ENCODE measurements around the gene HNRNPR. TPM values are rescaled to one million over a fixed set of nuclear protein-coding genes. Genes with fewer than 3 reads are reported as not detected.
"Not testable (repeated sequence)": the region's sequence is repeated elsewhere in the genome, so short reads cannot be mapped to it uniquely, and the experiment has no call there.

The HNRNPR gene
- total RNA-seq, 6 experiments from 2014 or later, result 115 to 147 (median 144) TPM

DNA sequence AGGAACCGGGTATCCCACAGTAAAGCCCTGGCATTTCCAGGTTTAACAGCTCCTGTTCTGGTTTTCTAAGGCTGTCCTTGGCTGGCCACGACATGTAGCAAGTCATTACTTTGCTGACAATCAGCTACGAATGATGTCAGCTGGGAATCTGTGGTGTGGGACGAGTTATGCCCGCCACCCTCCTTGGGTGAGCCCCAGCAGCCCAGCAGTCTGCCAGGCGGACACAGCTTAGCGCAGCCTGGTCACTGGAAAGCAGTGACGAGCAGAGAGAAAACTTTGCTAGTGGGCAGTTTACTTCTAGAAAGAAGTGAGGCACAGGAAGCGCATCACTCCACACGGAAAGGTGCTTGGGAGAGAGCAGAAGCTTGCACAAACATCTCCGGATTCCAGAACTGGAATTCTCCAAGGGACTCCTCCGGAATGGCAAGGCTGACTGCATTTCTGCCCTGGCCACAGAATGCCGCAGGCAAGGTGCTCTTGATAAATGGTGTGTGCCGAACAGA is 41.1 kb upstream of the HNRNPR start:
- Mint-ChIP-seq H3K9me3 (no peaks in the 10 kb centered on the region), H3K27ac (peak overlapping the region; percentile 80), H3K4me3 (no peak overlapping the region), H3K4me1 (ENCODE audit: low read depth) (peaks cover 32% of the 10 kb centered on the region), H3K36me3 (ENCODE audit: low read depth) (peaks cover 5% of the 10 kb centered on the region; the same call in 1 of the 2 replicates), H3K27me3 (ENCODE audit: insufficient read depth) (peaks cover 7% of the 10 kb centered on the region)
- TF ChIP-seq CTCF (IDR thresholded peaks at IDR 0.05), result no peak
- no peak for DNase-seq

DNA sequence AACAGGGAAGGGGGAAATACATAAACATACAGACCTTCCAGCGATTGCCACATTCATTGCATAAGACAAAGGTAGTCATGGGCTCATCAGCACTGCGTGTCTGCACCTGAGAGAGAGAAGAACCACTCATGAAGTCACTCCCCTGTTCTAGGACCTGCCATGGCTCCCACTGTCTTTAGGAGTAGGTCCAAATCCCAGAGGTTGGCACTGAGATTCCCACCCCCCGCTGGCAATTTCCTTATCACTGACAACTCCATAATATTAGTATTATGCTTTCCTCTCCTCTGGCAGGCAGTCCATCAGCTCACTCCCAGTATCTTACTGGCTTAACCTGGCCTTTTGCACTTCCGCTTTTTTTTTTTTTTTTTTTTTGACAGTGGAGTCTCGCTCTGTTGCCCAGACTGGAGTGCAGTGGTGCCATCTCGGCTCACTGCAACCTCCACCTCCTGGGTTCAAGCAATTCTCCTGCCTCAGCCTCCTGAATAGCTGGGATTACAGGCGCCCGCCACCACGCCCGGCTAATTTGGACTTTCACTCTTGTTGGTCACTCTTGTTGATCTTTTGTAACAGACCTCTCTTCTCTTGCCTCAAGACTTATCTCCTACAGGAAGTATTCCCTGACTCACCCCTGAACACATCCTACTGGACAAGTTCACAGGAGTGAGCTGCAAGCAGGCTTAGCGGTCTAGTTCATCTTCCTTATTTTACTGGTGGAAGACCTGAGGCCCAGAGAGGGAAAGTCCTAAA is 40.4 kb upstream of the HNRNPR start:
- peak overlapping the region; percentile 56 for H3K4me3 Mint-ChIP-seq
- peaks cover 6% of the 10 kb centered on the region for H3K27me3 Mint-ChIP-seq (ENCODE audit: insufficient read depth)
- peaks cover 5% of the 10 kb centered on the region; the same call in 1 of the 2 replicates for H3K36me3 Mint-ChIP-seq (ENCODE audit: low read depth)
- no peak for TF ChIP-seq CTCF (IDR thresholded peaks at IDR 0.05)
- no peaks in the 10 kb centered on the region for H3K9me3 Mint-ChIP-seq
- H3K27ac Mint-ChIP-seq, result peak overlapping the region; percentile 80
- peak; percentile 78 for DNase-seq
- peaks cover 32% of the 10 kb centered on the region for H3K4me1 Mint-ChIP-seq (ENCODE audit: low read depth)

- no peak for DNase-seq
- no peaks in the 10 kb centered on the region for H3K9me3 Mint-ChIP-seq
- no peak overlapping the region for H3K27ac Mint-ChIP-seq
- peaks cover 32% of the 10 kb centered on the region for H3K4me1 Mint-ChIP-seq (ENCODE audit: low read depth)
- H3K4me3 Mint-ChIP-seq, result no peak overlapping the region; the same call in 1 of the 2 replicates
- no peak for TF ChIP-seq CTCF (IDR thresholded peaks at IDR 0.05)
- H3K36me3 Mint-ChIP-seq (ENCODE audit: low read depth), result peaks cover 5% of the 10 kb centered on the region; the same call in 1 of the 2 replicates
- H3K27me3 Mint-ChIP-seq (ENCODE audit: insufficient read depth), result peaks cover 6% of the 10 kb centered on the region
Measured at GRCh38 chr1:23383577-23384311, 39.7 kb upstream of the HNRNPR start.

GRCh38 chr1:23381233-23381885 is 37.3 kb upstream of the HNRNPR start:
- no peak for DNase-seq
- H3K27ac Mint-ChIP-seq, result no peak overlapping the region
- H3K4me3 Mint-ChIP-seq, result no peak overlapping the region
- H3K27me3 Mint-ChIP-seq (ENCODE audit: insufficient read depth), result peaks cover 3% of the 10 kb centered on the region; the same call in 1 of the 2 replicates
- peaks cover 42% of the 10 kb centered on the region for H3K4me1 Mint-ChIP-seq (ENCODE audit: low read depth)
- H3K9me3 Mint-ChIP-seq, result no peaks in the 10 kb centered on the region
- H3K36me3 Mint-ChIP-seq (ENCODE audit: low read depth), result peaks cover 5% of the 10 kb centered on the region; the same call in 1 of the 2 replicates
- no peak for TF ChIP-seq CTCF (IDR thresholded peaks at IDR 0.05)

- DNase-seq, result no peak
- Mint-ChIP-seq H3K4me3 (no peak overlapping the region), H3K36me3 (ENCODE audit: low read depth) (peaks cover 5% of the 10 kb centered on the region; the same call in 1 of the 2 replicates), H3K9me3 (no peaks in the 10 kb centered on the region), H3K4me1 (ENCODE audit: low read depth) (peaks cover 39% of the 10 kb centered on the region), H3K27me3 (ENCODE audit: insufficient read depth) (peaks cover 3% of the 10 kb centered on the region; the same call in 1 of the 2 replicates), H3K27ac (no peak overlapping the region)
- no peak for TF ChIP-seq CTCF (IDR thresholded peaks at IDR 0.05)
Measured at GRCh38 chr1:23380719-23381118, 36.6 kb upstream of the HNRNPR start.

GRCh38 chr1:23380236-23380635 is 36.2 kb upstream of the HNRNPR start:
- H3K4me1 Mint-ChIP-seq (ENCODE audit: low read depth), result peaks cover 36% of the 10 kb centered on the region
- not testable (repeated sequence) for H3K9me3 Mint-ChIP-seq; H3K4me3 Mint-ChIP-seq; H3K27ac Mint-ChIP-seq; H3K27me3 Mint-ChIP-seq (ENCODE audit: insufficient read depth); DNase-seq; H3K36me3 Mint-ChIP-seq (ENCODE audit: low read depth)

Measured in HFFc6 (cell line).